ENCODE data around the gene CAMTA1.
A peak's percentile ranks its signal among the peaks of the same experiment; 100 is the strongest.

Gene CAMTA1

DNA sequence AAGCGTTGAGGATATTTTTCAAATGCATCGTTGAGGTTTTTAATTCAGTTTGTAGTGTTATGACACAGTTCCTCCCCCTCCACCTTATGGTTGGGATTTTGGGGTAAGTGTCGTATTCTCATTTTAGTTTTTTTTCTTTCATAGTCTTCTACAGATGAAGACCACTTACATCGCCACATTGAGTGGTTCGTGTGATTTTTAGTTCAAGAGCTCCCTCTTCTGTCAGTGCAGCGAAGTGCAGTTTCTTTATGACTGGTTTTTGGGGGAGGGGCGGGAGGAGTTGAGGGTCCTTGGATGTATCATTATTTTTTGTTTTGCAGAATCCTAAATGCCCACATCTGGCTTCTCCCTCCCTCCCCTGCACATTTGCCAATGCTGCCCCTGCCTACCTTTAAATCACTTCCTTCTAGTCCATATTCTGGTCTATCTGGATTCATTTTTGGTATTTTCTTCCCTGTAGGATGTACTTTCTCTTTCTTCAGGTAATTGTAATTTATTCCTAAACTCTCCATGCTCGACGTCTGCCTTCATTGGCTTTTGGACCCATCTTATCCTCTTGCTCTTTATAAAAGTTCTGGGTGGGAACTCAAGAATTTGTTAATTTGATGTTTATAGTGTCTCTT lies 433.1 kb downstream of the CAMTA1 start:
- TF ChIP-seq, protein P1, sequence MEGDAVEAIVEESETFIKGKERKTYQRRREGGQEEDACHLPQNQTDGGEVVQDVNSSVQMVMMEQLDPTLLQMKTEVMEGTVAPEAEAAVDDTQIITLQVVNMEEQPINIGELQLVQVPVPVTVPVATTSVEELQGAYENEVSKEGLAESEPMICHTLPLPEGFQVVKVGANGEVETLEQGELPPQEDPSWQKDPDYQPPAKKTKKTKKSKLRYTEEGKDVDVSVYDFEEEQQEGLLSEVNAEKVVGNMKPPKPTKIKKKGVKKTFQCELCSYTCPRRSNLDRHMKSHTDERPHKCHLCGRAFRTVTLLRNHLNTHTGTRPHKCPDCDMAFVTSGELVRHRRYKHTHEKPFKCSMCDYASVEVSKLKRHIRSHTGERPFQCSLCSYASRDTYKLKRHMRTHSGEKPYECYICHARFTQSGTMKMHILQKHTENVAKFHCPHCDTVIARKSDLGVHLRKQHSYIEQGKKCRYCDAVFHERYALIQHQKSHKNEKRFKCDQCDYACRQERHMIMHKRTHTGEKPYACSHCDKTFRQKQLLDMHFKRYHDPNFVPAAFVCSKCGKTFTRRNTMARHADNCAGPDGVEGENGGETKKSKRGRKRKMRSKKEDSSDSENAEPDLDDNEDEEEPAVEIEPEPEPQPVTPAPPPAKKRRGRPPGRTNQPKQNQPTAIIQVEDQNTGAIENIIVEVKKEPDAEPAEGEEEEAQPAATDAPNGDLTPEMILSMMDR (conservative IDR thresholded peaks at IDR 0.05; ENCODE audit: low read depth, low read length): peak; percentile 81
- no peak overlapping the region for H3K4me3 ChIP-seq (ENCODE audit: low read depth, low read length)
- peak; percentile 67 for DNase-seq (ENCODE audit: low read depth)

DNA sequence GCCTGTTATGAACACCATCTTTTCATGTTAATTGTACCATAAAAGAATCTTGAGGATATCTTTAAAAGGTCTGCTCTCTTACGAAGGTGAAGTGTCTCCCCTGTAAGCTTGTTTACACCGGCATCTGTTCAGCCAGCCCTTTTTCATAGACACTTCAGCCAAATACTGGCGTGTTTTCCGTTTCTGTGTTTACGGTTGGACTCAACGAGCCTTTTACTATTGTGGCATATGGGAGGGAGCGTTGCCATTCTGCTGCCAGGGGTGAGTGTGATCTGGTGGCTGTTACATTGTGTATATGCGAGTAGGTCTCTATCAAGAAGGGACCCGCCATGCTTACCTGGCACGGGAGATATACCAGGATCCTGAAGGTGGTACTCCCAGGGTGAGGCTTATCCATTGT lies 433.8 kb downstream of the CAMTA1 start:
- no peak overlapping the region for H3K4me3 ChIP-seq (ENCODE audit: low read depth, low read length)
- DNase-seq (ENCODE audit: low read depth): no peak
- TF ChIP-seq, protein P1 (conservative IDR thresholded peaks at IDR 0.05; ENCODE audit: low read depth, low read length): no peak

DNA sequence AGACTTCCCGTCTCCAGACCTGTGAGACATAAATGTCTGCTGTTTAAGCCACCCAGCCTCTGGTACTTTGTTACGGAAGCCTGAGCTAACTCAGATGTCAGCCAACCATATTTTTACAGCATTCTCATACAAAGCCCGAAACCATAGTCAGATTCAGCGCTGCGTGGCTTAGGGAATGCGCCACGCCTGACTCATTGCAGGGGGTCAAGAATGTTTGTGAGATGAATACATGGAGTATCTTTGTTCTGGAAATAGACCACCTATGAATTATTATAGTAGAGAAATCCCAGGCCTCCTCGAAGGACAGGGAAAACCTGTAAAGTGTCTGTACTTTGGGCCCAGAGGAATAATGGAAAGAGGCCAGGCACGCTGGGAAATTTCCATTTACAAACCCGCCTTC lies 434.8 kb downstream of the CAMTA1 start:
- peak; percentile 51 for DNase-seq (ENCODE audit: low read depth)
- no peak overlapping the region for H3K4me3 ChIP-seq (ENCODE audit: low read depth, low read length)
- TF ChIP-seq, protein P1 (conservative IDR thresholded peaks at IDR 0.05; ENCODE audit: low read depth, low read length): no peak

DNA sequence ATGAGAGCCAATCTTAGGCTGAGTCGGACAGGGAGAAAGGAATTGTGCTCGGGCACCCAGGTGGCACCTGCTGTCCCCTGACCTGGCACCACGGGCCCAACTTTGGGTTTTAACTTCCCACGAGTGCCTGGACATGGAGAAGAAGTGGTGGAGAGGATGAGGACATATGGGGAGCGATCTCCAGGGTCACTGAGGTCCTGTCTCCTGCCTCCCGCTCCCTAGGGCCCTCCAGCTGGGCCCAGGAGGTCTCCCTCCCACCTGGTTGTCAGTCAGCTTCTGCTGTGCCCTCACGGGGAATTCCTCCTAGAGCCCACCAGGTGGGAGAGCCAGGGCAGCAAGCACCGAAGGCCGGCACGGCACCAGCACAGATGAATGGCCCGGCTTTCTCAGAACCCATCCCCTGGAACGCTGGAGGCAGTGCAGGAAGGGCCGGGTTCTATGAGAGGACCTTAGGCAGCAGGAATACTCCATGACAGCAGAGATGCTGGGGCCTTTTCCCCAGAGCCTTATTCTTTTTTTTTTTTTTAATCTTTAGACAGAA lies 435.5 kb downstream of the CAMTA1 start:
- no peak overlapping the region for H3K4me3 ChIP-seq (ENCODE audit: low read depth, low read length)
- TF ChIP-seq, protein P1 (conservative IDR thresholded peaks at IDR 0.05; ENCODE audit: low read depth, low read length): no peak
- DNase-seq (ENCODE audit: low read depth): no peak

DNA sequence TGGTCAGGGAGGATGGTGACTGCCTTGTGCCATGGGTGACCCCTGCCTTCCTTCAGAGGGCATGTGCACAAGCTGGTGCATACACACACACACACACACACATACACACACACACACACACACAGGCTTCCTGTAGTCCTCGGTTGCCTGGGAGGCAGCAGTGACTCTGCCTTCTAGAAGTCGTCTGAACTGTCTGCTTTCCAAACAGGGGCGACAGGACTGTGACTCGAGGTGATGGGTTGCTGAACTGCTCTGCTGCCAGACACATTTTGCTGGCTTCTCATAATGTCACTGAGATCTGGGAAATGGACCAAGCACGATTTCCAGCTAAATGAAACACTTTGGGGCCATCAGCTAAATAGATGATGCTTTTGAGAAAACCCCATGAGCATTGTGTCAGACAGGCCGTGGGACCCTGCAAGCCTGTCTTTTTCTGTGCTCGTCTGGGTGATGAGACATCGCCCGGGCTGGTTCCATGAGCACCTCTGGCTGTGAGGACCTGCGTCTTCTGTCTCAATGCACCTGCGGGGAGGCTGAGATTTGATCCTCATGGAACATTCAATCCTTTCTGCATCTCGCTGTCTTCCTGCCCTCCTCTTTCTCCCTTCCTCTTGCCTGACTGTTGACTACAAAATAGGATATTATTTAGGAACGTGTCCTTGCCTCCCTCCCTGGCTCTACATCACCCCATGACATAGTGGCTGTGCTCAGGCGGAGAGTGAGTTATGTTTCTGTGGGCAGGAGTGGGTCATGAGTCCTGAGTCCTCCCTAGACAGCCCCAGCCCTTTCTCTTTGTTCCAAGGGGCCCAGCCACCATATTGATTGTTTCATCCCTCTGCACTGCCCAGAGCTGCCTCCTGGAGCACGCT lies 436.8 kb downstream of the CAMTA1 start:
- TF ChIP-seq, protein P1 (conservative IDR thresholded peaks at IDR 0.05; ENCODE audit: low read depth, low read length): no peak
- DNase-seq (ENCODE audit: low read depth): peak; percentile 23

DNA sequence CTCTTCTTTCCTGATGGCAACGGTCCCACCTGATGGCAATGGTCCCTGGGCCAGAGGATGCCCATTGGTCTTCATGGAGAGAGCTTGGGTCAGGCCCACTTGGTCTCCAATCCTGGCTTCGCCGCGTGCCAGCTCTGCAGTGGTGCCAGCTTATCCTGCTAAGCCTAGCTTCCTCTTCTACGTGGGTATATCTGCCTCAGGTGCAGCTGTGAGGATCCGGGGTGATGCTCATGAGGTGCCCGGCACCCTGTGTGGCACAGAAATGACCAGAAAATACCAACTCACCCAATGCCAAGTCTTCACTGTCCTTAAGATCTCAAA lies 437.4 kb downstream of the CAMTA1 start:
- TF ChIP-seq, protein P1 (conservative IDR thresholded peaks at IDR 0.05; ENCODE audit: low read depth, low read length): no peak
- H3K4me3 ChIP-seq (ENCODE audit: low read depth, low read length): no peak overlapping the region
- DNase-seq (ENCODE audit: low read depth): no peak

More for the DNA sequence above, 436.8 kb downstream of the CAMTA1 start:
- no peak overlapping the region for H3K4me3 ChIP-seq (ENCODE audit: low read depth, low read length)

Data from choroid plexus epithelial cell (primary cell).